GM04504 (cell line): ENCODE measurements around the gene DTWD1.
"Not testable (repeated sequence)": the region's sequence is repeated elsewhere in the genome, so short reads cannot be mapped to it uniquely, and the experiment has no call there.

Experiments
- DNase-seq: peaks from one replicate; pipeline ENCODE4 v3.0.0-alpha.2; 2012; ENCODE audit warnings: low read depth

DTWD1 gene, protein sequence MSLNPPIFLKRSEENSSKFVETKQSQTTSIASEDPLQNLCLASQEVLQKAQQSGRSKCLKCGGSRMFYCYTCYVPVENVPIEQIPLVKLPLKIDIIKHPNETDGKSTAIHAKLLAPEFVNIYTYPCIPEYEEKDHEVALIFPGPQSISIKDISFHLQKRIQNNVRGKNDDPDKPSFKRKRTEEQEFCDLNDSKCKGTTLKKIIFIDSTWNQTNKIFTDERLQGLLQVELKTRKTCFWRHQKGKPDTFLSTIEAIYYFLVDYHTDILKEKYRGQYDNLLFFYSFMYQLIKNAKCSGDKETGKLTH

DNA sequence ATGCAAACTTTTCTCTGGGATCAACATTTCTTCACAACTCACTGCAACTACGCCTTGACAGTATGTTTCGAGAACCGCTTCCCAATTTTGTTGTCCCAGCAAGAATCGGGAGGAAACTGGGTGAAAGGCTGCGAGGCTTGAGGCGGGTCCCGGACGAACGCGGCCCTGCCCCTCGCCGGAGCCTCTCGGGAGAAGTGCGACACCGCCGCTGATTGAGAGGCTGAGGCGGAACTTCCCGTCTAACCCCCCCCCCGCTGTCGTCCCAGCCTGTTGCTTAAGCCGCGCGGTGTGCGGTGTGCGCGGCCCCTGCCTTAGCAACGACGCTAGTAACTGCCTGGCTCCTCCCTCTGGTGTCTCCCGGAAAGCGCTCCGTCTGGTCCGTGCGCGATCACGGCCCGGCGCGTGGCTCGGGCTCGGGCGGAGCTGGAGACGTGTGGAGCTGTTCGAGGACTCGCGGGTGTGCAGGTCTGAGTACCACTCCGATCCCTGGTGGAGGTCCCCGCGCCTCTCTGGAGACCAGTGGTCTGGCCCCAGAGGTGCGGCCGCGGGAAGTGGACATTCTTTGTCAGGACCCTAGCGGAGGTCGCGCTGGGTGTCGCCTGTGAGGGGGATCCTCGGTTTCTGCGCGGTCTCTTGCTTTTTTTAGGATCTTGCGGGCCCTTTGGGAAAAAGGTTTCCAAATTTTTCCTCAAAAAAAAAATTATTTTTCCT, at the start of gene DTWD1, which contains the start of gene FAM227B:
TSS of gene DTWD1 (plus strand) at position 391 of the 711 bp plus-strand sequence. CDS start 4,120 bp downstream, outside the sequence.
TSS of gene FAM227B (minus strand) at position 161 of the 711 bp plus-strand sequence. CDS start 5,647 bp downstream, outside the sequence.
- peak; percentile 97 for DNase-seq

DNA sequence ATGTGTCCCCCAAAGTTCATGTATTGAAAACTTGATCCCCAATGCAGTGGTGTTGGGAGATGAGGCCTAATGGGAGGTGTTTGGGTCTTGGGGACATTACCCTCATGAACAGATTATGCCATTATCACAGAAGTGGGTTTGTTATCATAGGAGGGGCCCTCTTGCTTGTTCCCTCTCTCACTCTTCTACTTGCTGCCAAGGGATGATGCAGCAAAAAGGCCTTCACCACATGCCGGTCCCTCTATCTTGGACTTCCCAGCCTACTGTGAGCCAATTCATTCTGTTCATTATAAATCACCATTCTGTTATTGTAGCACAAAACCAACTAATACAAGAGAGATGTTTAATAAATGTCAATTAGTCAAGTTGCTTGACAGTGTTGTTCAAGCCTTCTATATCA, 47.4 kb upstream of the DTWD1 start:
- no peak for DNase-seq

DNA sequence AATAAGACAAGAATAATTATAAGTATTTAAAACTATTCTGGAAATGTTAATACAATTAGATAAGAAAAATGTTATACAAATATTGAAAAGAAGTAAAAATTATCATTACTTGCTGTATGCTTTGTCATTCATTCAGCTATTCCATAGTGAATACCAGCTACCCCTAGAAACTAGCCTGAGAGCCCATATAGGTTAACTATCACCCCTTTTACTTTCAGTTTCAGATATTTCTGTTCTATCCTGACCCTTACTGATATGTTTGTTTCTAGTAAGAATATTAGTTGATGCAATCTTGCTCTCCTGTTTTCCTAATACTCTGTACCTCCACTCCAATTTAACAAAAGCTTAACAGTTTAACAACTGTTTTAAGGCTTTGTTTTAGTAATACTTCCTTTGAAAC, 31.8 kb upstream of the DTWD1 start:
- no peak for DNase-seq

DNA sequence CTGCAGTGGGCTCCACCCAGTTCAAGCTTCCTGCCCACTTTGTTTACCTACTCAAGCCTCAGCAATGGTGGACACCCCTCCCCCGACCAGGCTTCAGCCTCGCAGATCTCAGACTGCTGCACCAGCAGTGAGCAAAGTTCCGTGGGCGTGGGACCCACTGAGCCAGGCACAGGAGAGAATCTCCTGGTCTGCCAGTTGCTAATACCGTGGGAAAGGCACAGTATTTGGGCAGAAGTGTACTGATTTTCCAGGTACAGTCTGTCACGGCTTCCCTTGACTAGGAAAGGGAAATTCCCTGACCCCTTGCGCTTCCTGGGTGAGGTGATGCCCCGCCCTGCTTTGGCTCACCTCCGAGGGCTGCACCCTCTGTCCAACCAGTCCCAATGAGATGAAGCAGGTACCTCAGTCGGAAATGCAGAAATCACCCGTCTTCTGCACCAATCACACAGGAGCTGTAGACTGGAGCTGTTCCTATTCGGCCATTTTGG, 28.0 kb upstream of the DTWD1 start:
- DNase-seq = not testable (repeated sequence)

DNA sequence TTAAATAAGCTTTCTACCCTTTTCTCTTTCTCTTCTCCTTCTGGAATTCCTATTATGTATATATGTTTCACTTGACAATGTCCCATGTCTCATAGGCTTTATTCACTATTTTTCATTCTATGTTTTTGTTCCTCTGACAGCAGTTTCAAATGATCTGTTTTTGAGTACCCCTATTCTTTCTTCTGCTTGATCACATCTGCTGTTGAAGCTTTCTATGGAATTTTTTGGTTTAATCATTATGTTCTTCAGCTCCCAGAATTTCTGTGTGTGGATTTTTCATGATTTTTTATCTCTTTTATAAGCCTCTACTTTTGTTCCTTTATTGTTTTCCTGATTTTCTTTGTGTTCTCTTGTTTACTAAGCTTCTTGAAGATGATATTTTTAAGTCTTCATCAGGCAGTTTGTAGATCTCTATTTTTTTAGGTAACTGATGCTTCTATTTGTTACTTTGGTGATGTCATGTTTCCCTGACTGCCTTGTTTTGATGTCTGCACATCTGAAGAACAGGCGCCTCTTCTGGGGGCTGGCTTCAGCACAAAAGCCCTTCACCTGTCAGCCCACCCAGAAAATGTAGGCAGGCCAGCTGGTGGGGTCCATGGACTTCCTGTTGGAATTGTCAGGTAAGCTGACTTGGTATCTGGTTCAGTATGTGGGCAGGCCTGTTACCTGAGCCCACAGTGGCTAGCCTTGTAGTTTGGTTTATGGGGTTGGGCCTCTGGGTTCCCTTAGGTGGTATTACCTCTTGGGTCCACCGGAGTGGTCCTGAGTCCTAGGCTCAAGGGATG, 16.0 kb upstream of the DTWD1 start:
- DNase-seq = no peak

DNA sequence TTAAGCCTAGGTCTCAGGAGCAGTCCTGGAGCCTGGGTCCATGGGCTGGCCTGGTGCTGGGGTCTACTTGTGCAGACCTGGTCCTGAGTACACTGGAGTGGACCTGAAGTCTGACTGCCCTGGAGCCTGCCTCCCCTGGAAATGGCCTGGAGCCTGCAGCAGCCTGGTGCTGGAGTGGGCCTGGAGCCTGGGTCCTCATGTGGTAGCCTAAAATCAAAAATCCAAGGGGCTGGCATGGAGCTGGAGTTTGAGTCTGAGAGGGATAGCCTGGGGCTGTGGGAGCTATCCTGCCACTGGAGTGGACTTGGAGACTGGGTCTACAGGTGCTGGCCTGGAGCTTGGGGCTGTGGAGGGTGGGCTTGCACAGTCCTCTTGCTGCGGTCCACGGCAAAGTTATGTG, 15.3 kb upstream of the DTWD1 start:
- no peak for DNase-seq

DNA sequence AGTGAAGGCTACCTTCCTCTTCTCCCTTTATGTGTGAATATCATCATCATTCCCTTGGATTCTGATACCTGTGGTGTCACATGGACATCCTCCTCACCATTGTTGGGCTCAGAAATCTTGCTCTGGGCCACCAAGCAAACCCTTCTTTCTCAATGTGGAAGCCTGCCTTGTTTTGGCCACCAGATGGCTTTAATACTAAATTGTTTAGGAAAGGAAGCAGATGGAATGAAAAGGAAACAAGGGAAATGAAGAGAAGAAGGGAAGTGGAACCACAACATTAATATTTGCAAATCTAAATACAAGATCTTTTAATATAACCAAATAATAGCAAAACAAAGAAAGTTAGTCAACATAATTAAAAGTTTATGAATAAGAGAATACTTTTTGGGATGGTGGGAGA, 14.3 kb upstream of the DTWD1 start:
- DNase-seq = no peak

DNA sequence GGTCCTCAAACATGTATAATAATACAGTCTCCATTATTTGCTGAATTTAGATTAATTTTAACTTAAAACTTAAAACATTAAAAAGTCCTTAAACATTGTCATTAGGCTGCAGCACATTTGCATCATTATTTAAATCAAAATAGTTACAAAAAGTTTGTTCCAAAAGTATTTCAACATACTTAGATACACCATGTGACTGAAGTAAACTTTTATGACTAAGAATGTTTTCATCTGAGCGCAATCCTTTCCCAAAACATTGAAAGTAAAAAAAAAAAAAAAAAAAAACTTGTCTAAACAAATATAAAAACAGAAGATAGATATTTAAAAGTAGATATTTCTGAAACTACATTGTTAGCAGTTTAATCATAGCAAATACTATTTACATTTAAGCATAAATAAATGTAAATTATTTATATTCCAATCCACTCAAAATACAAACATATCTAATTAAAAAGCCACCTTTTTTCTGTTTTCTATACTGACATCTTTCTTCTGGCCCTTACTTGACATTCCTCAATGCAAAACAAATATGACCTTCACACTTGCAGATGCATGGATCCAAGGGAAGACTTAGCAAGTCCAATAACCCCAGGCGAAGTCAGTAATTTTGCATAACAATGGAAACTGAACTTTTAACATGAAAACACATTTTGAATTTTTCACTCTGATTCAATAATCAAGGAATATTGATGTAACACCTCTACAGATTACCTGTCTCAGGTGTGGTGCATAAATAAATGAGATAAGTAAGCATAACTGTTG, 10.5 kb upstream of the DTWD1 start:
- DNase-seq = no peak

DNA sequence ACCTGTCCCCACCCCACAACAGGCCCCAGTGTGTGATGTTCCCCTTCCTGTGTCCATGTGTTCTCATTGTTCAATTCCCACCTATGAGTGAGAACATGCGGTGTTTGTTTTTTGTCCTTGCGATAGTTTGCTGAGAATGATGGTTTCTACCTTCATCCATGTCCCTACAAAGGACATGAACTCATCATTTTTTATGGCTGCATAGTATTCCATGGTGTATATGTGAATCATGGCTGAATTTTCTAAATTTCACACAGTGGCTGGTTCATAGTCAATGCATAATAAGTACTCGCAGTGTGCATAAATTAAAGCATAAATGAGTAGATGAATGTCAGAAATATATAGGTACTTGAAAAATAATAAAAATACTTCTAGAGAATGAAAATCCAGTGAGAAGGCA, 8.6 kb upstream of the DTWD1 start:
- not testable (repeated sequence) for DNase-seq

DNA sequence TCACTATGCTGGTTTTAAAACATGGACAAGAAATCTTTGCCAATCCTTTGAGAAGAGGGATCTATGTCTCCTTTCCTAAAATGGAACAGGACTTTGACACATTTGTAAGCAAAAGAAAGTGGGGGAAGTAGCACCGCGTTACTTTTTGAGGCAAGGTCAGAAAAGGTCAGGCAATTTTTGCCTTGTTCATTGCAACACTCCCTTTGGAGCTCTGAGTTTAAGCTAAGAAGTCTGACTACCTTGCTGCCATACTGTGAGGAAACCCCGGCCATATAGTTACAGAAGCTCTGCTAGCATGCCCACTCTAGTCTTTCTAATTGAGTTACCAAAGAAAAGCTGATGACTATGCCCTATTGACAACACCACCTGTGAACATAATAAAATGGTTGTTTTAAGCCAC, 1.6 kb upstream of the DTWD1 start:
- DNase-seq = no peak

DNA sequence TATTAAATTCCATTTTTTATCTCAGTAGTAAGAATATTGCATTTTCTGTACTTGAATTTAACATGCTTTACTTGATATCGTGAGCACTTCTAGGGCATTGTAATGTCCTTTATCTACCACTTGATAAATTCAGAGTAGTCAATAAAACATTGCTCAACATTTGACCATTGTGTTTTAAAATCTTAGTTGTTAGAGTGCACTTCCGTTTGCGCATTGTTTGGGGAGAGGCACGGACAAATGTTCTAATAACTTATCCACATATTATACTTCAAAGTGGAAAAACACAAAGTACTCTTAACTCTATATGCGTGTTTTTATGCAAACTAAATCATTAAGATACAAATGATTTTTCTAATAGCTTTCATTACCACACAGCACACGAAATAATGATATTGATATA, 649 bp upstream of the DTWD1 start:
- DNase-seq = no peak

DNA sequence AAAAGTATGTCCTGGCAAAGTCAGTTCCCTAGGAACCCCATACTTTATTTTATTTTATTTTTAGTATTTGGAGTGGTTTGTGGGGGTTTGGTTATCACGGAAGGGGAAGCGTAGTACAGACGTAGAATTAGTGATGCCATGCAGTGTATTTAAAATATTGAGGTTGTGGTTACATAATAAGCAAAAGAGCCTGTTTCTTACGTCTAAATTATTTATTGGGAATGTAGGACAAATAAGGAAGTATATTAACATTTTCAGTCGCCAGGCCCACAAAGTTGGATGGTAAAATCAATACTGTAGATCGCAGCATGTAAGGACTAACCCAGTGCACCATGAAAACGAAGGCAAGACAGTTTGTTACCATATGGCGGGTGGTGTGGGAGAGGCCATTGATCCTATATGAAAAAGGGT, 558 bp downstream of the DTWD1 start:
- DNase-seq = no peak

DNA sequence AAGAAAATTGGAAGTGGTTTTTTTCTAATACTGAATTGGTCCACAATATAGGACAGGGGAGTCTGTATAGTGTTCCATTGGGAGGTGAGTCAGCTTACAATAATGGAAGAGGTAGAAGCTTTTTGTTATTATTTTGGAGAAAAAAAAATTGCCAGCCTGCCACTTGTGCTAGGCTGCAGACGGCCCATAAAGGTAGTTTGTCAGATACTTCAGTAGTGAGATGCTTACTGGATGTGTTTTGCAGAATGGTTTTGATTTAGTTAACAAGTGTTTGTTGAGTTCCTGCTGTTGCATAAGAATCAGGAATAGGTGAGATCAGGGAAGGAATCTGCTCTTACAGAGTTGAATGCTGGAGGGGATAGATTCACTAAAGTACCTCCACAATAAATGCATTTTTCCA, 1.0 kb downstream of the DTWD1 start:
- no peak for DNase-seq

DNA sequence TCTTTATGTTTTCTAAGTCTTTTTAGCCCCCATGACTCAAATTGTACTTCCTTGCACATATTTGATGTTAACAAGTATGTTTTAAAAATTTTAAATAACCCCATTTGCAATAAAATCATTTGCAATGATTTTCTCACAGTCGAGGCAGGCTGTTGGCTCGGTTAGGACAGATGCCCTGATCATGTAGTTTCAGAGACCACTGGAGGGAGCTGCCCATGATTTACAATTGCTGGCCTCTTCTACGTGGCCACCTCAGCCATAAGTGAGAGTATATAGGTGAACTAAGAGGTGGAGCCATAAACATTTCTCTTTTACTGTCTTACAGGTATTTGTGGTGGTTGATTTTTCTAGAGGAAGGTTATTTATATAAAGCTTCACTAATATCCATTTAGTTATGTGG, 1.7 kb downstream of the DTWD1 start:
- no peak for DNase-seq

DNA sequence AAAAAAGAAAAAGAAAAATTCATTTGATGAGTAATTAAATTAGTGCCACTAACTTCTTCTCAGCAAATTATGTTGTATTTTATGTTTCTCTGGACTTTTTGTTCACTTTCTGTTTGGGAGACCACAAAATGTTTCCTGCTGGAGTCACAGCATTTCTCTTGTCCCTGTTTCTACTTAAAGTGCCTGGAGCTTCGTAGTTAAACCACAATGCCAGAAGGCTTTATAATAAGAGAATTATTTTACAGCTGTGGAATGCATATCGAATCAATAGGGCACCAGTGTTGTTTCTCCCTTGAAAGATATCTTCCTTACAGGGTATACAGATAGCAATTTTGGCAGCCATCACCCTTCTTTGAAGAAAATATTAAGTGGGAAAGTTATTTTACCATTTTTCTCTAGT, 3.2 kb downstream of the DTWD1 start:
- DNase-seq = peak; percentile 87

DNA sequence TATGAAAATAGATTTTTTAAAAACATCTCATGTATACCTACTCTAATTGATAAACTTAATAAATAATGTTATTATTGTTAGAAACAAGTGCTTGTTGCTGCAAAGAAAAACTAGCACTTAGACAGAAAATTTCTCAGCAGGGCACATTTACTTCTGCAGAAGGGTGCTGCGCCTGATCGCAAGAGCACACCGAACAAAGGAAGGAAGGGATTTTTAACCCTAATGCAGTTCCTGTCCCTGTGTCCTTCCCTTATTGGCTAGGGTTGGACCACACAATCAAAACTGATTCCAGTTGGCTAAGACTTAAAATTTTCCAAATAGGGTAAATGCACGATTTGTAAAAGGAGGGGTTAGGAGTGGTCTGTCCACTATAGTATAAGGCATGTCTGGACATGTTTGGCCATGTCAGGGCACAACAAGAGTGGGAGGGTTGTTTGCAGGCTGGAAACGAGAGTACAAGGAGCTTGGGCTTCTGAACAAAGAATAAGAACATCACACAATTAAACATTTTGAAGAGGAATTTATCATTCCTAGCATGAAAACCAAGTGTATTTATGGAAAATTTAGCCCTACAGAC, 4.7 kb downstream of the DTWD1 start:
- DNase-seq = no peak

DNA sequence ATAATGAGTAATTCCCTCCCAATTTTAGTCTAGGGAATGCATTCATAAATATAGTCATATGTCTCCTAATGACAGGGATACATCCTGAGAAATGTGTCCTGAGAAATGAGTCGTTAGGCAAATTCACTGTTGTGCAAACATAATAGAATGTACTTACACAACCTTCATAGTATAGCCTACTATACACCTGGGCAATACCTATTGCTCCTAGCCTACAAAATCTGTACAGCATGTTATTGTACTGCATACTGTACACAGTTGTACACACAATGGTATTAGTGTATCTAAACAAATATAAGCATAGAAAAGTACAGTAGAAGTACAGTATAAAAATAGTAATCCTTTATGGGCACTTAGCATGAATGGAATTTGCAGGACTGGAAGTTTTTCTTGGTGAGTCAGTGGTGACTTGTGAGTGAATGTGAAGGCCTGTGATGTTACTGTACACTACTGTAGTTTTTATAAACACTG, 6.6 kb downstream of the DTWD1 start:
- peak; percentile 73 for DNase-seq

DNA sequence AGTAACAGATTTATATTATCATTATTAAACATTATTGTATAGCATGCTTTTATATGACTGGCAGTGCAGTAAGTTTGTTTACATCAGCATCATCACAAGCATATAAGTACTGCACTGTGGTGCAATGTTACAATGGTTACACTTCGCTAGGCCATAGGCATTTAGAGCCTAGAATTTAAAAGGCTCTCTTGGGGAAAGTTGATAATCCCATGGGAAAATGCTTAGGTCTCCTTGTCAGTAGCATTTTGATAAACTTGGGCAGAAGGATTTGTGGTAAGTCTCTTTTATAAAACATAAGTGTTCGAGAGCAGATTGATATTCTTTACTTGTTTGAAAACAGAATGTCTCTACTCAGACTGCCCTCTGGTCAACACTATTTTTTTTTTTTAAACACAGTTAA, 7.5 kb downstream of the DTWD1 start:
- DNase-seq = no peak

DNA sequence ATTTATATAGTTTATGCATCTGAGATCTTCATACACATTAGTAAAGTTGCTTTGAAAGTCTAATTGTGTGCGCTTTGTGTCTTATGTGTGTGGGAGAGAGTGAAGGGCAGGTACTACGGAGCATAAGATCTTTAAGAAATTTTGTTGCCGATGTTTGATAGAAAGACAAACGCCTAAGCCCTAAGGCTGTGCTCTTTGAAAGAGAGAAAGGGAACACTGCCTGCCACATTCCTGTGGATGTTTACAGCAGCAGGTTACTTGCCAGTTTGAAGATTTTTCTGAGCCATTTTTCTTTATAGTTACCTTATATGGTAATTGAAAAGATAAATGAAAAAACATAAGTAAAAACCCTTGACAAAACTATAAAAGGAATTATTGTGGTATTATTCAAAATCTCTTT, 17.0 kb downstream of the DTWD1 start:
- no peak for DNase-seq

DNA sequence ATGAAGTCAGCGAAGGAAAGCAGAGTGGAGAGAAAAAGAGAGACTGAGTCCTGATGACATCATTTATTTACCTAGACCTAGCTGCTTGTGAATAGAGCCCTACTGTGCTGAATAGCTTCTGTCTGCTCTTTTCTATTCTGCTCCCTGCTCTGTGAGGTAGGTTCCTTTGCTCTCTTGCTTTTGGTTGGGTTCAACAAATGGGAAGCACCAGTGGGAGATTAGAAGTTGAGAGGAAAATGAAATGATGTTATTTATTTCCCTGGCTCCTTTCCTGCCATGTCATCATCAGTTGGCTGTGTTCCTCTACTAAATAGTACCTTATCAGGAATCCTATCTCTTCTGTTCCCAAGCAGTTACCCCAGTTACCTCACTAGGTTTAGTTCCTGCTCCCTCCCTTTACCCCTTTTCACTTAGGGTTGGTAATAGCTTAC, 23.5 kb downstream of the DTWD1 start:
- no peak for DNase-seq

DNA sequence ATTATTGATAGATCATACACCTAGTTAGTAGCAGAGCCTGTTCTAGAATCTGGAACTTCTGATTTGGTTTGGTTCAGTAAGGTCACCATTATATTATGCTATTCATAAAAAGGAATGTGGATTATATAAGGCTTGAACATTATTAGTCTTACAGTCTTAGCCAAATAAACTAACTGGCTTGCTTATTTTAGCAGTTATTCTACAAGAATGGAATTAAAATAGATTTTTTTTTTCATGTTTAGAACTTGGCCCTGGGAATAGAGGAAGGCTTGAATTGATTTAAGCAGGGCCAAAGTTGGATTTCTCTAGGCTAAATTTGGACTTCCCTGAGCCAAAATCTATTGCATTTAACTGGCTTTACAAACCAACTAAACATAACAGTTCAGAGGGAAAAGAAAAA, 24.4 kb downstream of the DTWD1 start:
- DNase-seq = no peak
